Posterior vena cava (tissue), 2 donors: Measurements from ENCODE around the gene TCF12. TPM values are rescaled to one million over a fixed set of nuclear protein-coding genes. Genes with fewer than 3 reads are reported as not detected.

Experiments
- DNase-seq: peaks from one replicate; pipeline ENCODE4 v3.0.0-alpha.2; 2020; ENCODE audit warnings: low spot score
- intact Hi-C, 2 donors: fragments of 100-400 bp; cut with DNase I; formaldehyde crosslinking; loops; one replicate each; pipeline versions ENCODE4 v1.14.1 to v1.14.2; 2022 to 2023
- total RNA-seq, 2 donors: library from RNA; stranded (reverse); fragmentation: NEBNext Ultra II Directional; extraction: Animal tissue kit (Norgen Biotek cat#: 25700); gene quantifications; one replicate each; pipeline ENCODE4 v1.2.1, GENCODE V29; 2021
- donor health status: DM: yes; HTN: yes; CAD: no.
- donor health status: DM: yes; HTN: yes; CAD: no.

Gene TCF12
- total RNA-seq, 2 donors from 2014 or later = 95.2 to 102 TPM

- intact Hi-C loops = no loop called here
- no peak for DNase-seq
Observed at GRCh38 chr15:57167821-57168395, 249.5 kb downstream of the TCF12 start.

GRCh38 chr15:57169643-57170042 is 251.2 kb downstream of the TCF12 start:
- DNase-seq = no peak
- intact Hi-C loops = no loop called here

- DNase-seq = no peak
- intact Hi-C loops = no loop called here
Observed at GRCh38 chr15:57171426-57171825, 253.0 kb downstream of the TCF12 start.

DNA sequence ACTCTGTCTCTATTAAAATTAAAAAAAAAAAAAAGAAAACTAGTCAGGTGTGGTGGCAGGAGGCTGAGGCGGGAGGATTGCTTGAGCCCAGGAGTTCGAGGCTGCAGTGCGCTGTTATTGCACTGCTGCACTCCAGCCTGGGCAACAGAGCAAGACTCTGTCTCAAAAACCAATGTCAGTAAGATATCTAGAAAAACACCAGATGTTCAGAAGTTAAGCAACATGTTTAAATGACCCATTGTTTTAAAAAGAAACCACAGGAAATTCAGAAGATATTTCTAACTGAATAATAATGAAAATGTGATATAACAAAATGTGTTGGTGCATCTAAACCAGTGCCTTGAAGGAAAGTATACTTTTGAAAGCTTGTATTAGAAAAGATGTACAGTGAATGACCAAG is 254.5 kb downstream of the TCF12 start:
- intact Hi-C loops = no loop called here
- DNase-seq = no peak

GRCh38 chr15:57183041-57183440 is 264.6 kb downstream of the TCF12 start:
- intact Hi-C loops = no loop called here
- no peak for DNase-seq

- DNase-seq = no peak
- intact Hi-C loops = no loop called here
Observed at GRCh38 chr15:57183614-57184344, 265.3 kb downstream of the TCF12 start.

DNA sequence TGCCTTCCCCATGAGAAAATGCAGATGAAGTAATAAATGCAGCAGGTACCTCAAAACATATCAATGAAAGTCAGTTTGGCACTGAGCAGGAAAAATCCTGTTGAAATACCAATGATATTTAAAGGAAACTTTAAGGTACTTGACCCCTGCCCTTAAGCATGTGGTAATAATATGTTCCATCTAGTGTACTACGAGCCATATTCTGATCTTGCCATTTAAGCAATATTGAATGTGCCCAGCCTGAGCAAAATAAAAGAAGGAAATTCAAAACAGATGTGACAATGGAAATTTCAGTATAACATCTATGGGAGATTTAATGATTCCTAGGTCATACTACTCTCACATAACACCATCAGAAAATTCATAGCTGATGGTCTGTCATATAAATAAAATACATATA is 266.1 kb downstream of the TCF12 start:
- no peak for DNase-seq
- intact Hi-C loops = no loop called here

GRCh38 chr15:57185507-57186074 is 267.1 kb downstream of the TCF12 start:
- no peak for DNase-seq
- intact Hi-C loops = no loop called here

GRCh38 chr15:57189466-57189865 is 271.0 kb downstream of the TCF12 start:
- intact Hi-C loops = no loop called here
- no peak for DNase-seq

DNA sequence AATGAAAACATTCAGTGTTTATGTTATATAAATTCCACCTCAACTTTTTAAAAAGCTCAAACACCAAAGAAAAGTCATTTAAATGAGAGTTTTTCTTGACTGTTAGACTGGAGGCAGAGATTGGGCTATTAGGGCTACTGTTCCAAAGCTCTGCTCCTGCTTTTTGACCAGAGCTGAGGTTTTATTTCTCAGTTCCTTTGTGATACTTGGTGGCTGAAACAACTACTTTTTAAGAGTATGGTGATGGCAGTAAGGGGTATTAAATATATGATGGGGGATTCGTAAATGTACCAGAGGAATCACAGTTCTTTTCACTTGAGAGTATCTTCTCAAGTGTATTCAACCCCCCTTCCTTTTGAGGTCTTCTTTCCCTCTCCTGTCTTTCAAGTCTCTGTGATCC is 271.8 kb downstream of the TCF12 start:
- DNase-seq = no peak
- intact Hi-C loops = no loop called here

- DNase-seq = no peak
Observed at GRCh38 chr15:57193161-57193560, 274.7 kb downstream of the TCF12 start.

GRCh38 chr15:57195326-57195725 is 276.9 kb downstream of the TCF12 start:
- intact Hi-C loops = no loop called here

More at GRCh38 chr15:57193161-57193560, 274.7 kb downstream of the TCF12 start:
- intact Hi-C loops = no loop called here

GRCh38 chr15:57196865-57197264 is 278.4 kb downstream of the TCF12 start:
- no peak for DNase-seq
- intact Hi-C loops = no loop called here

More at GRCh38 chr15:57195326-57195725, 276.9 kb downstream of the TCF12 start:
- no peak for DNase-seq

DNA sequence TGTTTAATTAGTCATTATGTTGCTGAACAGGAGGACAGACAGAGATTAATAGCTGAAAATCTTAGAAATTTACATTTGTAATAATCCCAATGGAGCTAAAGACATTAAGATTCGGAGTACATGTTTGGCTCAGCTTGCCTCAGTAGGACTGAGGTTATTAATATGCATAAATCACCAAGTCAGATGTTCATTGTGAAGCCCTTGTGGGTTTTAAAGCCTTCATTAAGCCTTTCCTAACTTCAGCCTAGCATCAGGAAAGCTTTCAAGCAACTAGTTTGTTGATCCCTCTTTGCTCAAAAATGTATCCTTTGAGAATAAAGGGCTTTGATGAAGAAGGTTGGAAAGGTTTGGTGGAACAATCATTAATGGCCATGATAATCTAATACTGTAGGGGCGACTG is 279.7 kb downstream of the TCF12 start:
- intact Hi-C loops = no loop called here
- no peak for DNase-seq

DNA sequence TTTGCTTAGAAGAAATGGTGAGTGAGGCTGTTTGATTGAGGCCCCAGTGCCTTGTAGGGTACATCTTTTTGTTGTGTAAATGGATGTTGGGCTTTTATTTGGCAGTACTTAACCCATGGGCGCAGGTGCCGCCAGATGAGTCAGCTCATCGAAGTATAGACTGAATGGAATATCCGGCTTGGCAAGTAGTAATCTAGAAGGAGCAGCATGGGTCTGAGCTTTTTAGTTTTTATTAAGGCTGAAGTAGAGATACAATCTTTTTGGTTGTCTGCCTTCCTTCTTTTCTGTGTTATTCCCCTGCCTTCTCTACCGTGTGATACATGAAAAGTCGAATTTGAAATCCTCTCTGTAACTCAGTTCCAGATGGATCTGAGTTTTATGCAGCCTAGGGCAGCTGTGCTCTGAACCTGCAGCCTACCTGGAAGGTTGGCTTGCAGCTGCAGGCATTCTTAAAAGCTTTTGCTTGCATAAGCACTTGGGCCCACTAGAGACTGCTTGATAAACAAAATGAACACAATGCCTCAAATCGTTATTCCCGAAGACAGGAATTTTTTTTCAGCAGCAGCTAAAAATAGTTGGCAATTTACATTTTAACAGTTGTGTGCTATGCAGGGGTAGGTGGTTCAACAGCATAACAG is 280.3 kb downstream of the TCF12 start:
- intact Hi-C loops = no loop called here
- DNase-seq = no peak

DNA sequence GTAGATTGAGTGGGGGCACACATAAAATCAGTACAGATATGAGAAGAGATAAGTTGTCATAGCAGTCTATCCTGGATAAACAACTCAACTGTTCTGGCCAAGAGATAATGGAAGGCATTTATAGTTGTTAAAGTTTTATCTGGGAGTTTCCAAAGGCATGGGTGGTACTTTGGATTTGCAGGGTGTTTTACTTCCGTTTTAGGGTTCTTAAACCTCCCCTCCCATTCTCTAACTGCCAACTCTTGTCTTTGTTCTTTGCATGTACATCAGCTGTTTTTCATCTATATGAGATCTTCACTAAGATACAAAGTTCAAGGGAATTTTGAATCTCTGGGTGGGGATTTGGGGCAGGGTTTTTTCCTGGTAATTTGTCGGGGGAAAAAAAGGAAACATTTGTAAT is 283.1 kb downstream of the TCF12 start:
- no peak for DNase-seq

DNA sequence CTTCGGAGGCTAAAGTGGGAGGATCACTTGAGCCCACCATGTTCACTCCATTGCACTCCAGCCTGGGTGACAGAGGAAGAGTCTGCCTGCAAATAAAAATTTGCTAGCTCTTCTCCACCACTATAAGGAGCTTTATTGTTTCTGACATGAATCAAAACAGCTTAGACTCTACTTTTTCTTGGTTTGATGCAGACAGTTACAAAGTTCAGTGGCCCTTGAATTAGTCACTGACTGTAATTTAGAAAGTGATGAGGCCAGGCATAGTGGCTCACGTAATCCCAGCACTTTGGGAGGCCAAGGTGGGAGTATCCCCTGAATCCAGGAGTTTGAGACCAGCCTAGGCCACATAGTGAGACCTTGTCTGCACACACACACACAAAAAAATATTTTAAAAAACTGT is 285.5 kb downstream of the TCF12 start:
- no peak for DNase-seq
- intact Hi-C loops = no loop called here

More for the DNA sequence above, 283.1 kb downstream of the TCF12 start:
- intact Hi-C loops = no loop called here

DNA sequence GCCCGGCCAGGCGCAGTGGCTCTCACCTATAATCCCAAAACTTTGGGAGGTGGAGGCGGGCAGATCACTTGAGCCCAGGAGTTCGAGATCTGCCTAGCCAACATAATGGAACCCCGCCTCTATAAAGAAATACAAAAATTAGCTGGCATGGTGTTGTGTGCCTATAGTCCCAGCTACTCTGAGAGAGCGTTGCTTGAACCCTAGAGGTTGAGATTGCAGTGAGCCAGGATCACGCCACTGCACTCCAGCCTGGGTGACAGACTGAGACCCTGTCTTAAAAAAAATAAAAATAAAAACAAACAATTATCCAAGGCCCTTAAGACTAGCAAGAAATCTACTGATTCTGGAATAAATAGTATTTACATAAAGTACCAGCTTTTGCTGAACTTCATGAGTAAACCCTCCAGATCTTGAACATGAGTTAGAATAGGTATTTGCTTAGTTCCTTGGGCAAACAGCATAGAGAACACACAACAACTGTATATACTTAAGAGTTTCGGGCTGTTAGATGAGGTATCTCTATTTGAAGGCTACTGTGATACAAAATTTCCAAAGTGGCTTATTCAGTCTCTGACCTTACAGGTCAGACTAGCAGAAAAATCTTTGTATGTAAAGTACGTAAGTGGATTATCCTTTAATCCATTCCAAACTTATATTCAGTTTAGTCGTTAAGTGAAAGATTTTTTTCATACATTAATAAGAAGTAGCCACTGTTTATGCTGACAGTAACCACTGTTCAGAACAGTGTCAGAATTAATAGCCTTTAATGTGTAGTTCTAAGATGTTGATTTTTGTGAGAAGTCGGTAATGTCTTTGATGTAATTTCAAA is 286.8 kb downstream of the TCF12 start:
- intact Hi-C loops = no loop called here
- DNase-seq = no peak

GRCh38 chr15:57205996-57206395 is 287.6 kb downstream of the TCF12 start:
- DNase-seq = no peak
- intact Hi-C loops = no loop called here
